Endothelial cell (in vitro differentiated cells): ENCODE results near the gene PERP. TPM values are rescaled to one million over a fixed set of nuclear protein-coding genes. Genes with fewer than 3 reads are reported as not detected.

Experiments
- DNase-seq: peaks from one replicate; pipeline ENCODE4 v3.0.0; 2021; ENCODE audit warnings: low spot score
- H3K27ac Mint-ChIP-seq: one replicate; pipeline ENCODE4 v1.8.0; 2021; ENCODE audit warnings: mixed read lengths, inconsistent platforms; ENCODE audit not compliant: unreplicated experiment
- H3K27me3 Mint-ChIP-seq: one replicate; pipeline ENCODE4 v1.8.0; 2021; ENCODE audit warnings: mild to moderate bottlenecking, moderate library complexity, mixed read lengths, inconsistent platforms; ENCODE audit not compliant: unreplicated experiment
- H3K36me3 Mint-ChIP-seq: one replicate; pipeline ENCODE4 v1.8.0; 2021; ENCODE audit warnings: mild to moderate bottlenecking, low read depth, mixed read lengths, inconsistent platforms; ENCODE audit not compliant: unreplicated experiment
- H3K4me1 Mint-ChIP-seq: one replicate; pipeline ENCODE4 v1.8.0; 2021; ENCODE audit warnings: mild to moderate bottlenecking, mixed read lengths, inconsistent platforms; ENCODE audit not compliant: unreplicated experiment
- H3K4me3 Mint-ChIP-seq: one replicate; pipeline ENCODE4 v1.8.0; 2021; ENCODE audit warnings: mild to moderate bottlenecking, mixed read lengths, inconsistent platforms; ENCODE audit not compliant: unreplicated experiment
- H3K9me3 Mint-ChIP-seq: one replicate; pipeline ENCODE4 v1.8.0; 2021; ENCODE audit warnings: mixed read lengths, inconsistent platforms; ENCODE audit not compliant: unreplicated experiment
- CTCF ChIP-seq: fragments of 200-600 bp; sonication (generic); IDR thresholded peaks from one replicate; pipeline ENCODE4 v1.5.0; 2021; ENCODE audit warnings: antibody characterized with exemption; ENCODE audit not compliant: unreplicated experiment
- total RNA-seq: library from RNA; stranded (reverse); fragmentation: NEBNext Ultra II Directional; extraction: Animal tissue kit (Norgen Biotek cat#: 25700); gene quantifications from one replicate; pipeline ENCODE4 v1.2.1, GENCODE V29; 2021; ENCODE audit not compliant: unreplicated experiment

PERP gene
- total RNA-seq, 1 donor from 2014 or later, result 11.4 TPM

- Mint-ChIP-seq H3K4me3 (no peak overlapping the region), H3K27me3 (no peaks in the 10 kb centered on the region), H3K9me3 (no peaks in the 10 kb centered on the region), H3K4me1 (no peaks in the 10 kb centered on the region), H3K27ac (no peak overlapping the region), H3K36me3 (no peaks in the 10 kb centered on the region)
- TF ChIP-seq CTCF, result no peak
- DNase-seq, result no peak
Observed at GRCh38 chr6:138063726-138064125, 43.5 kb downstream of the PERP start.

GRCh38 chr6:138054982-138055381 lies 52.2 kb downstream of the PERP start:
- H3K9me3 Mint-ChIP-seq, result no peaks in the 10 kb centered on the region
- no peaks in the 10 kb centered on the region for H3K36me3 Mint-ChIP-seq
- H3K4me1 Mint-ChIP-seq, result no peaks in the 10 kb centered on the region
- no peak for DNase-seq
- no peak for TF ChIP-seq CTCF
- H3K27ac Mint-ChIP-seq, result no peak overlapping the region
- H3K4me3 Mint-ChIP-seq, result no peak overlapping the region
- peaks cover 3% of the 10 kb centered on the region for H3K27me3 Mint-ChIP-seq

- peaks cover 3% of the 10 kb centered on the region for H3K27me3 Mint-ChIP-seq
- H3K27ac Mint-ChIP-seq, result no peak overlapping the region
- H3K4me3 Mint-ChIP-seq, result no peak overlapping the region
- TF ChIP-seq CTCF, result no peak
- no peak for DNase-seq
- H3K4me1 Mint-ChIP-seq, result no peaks in the 10 kb centered on the region
- no peaks in the 10 kb centered on the region for H3K9me3 Mint-ChIP-seq
- H3K36me3 Mint-ChIP-seq, result no peaks in the 10 kb centered on the region
Observed at GRCh38 chr6:138052783-138053182, 54.4 kb downstream of the PERP start.

GRCh38 chr6:138044972-138045371 lies 62.2 kb downstream of the PERP start:
- no peak for DNase-seq
- Mint-ChIP-seq H3K4me1 (no peaks in the 10 kb centered on the region), H3K27ac (no peak overlapping the region), H3K36me3 (no peaks in the 10 kb centered on the region), H3K4me3 (no peak overlapping the region), H3K9me3 (no peaks in the 10 kb centered on the region), H3K27me3 (no peaks in the 10 kb centered on the region)
- TF ChIP-seq CTCF, result no peak

- no peaks in the 10 kb centered on the region for H3K4me1 Mint-ChIP-seq
- DNase-seq, result no peak
- H3K27me3 Mint-ChIP-seq, result no peaks in the 10 kb centered on the region
- H3K9me3 Mint-ChIP-seq, result no peaks in the 10 kb centered on the region
- no peak for TF ChIP-seq CTCF
- no peaks in the 10 kb centered on the region for H3K36me3 Mint-ChIP-seq
- no peak overlapping the region for H3K27ac Mint-ChIP-seq
- H3K4me3 Mint-ChIP-seq, result no peak overlapping the region
Observed at GRCh38 chr6:138044458-138044857, 62.8 kb downstream of the PERP start.

Other genes with a start within 250 kb of the PERP start
- gene TNFAIP3, start 240.2 kb downstream of the PERP start, total RNA-seq, result 22.6 TPM
- 6.4 TPM for gene ARFGEF3, start 54.5 kb upstream of the PERP start, total RNA-seq
- not detected for gene PBOV1, start 111.1 kb upstream of the PERP start, total RNA-seq